GM23338 (cell line): ENCODE results near the gene UBA3. TPM values are rescaled to one million over a fixed set of nuclear protein-coding genes. Genes with fewer than 3 reads are reported as not detected.

Experiments used
- ATAC-seq: fragments of 200-7000 bp; cut with Tn5 transposase; 3 replicates; pipeline ENCODE4 v1.9.1; 2020
- DNase-seq: peaks from one replicate; pipeline ENCODE4 v3.0.0-alpha.2; 2015; ENCODE audit warnings: low spot score
- H2AFZ ChIP-seq: fragments of 200-600 bp; sonication (generic); 2 replicates; pipeline ENCODE4 v1.8.0; 2016; ENCODE audit warnings: antibody characterized with exemption, mild to moderate bottlenecking, moderate library complexity
- H3F3A ChIP-seq: fragments of 200-600 bp; sonication (generic); replicated peaks from 2 replicates; pipeline ENCODE4 v1.8.0; 2017; ENCODE audit warnings: antibody characterized with exemption, mixed run types, low read depth
- H3K27ac ChIP-seq: fragments of 200-600 bp; sonication (generic); 2 replicates; pipeline ENCODE4 v1.6.1; 2016; ENCODE audit warnings: low read depth
- H3K27me3 ChIP-seq: fragments of 200-600 bp; sonication (generic); 2 replicates; pipeline ENCODE4 v1.8.0; 2016; ENCODE audit warnings: mild to moderate bottlenecking, mixed run types, moderate library complexity; ENCODE audit not compliant: insufficient read depth
- H3K36me3 ChIP-seq: fragments of 200-600 bp; sonication (generic); 2 replicates; pipeline ENCODE4 v1.8.0; 2016; ENCODE audit warnings: mild to moderate bottlenecking; ENCODE audit not compliant: insufficient read depth
- H3K4me1 ChIP-seq: fragments of 200-600 bp; sonication (generic); 2 replicates; pipeline ENCODE4 v1.8.0; 2016; ENCODE audit warnings: mild to moderate bottlenecking, moderate library complexity; ENCODE audit not compliant: insufficient read depth
- H3K4me2 ChIP-seq: fragments of 200-600 bp; sonication (generic); 2 replicates; pipeline ENCODE4 v1.7.1; 2017; ENCODE audit warnings: mixed run types
- H3K4me3 ChIP-seq: fragments of 200-600 bp; sonication (generic); 2 replicates; pipeline ENCODE4 v1.6.1; 2016; ENCODE audit warnings: mixed run types
- H3K79me2 ChIP-seq: fragments of 200-600 bp; sonication (generic); replicated peaks from 2 replicates; pipeline ENCODE4 v1.8.0; 2017; ENCODE audit warnings: mild to moderate bottlenecking; ENCODE audit not compliant: insufficient read depth
- H3K9me2 ChIP-seq: fragments of 200-600 bp; sonication (generic); 2 replicates; pipeline ENCODE4 v1.8.0; 2017; ENCODE audit not compliant: insufficient read depth
- H4K20me1 ChIP-seq: fragments of 200-600 bp; sonication (generic); replicated peaks from 2 replicates; pipeline ENCODE4 v1.8.0; 2017; ENCODE audit warnings: mild to moderate bottlenecking; ENCODE audit not compliant: insufficient read depth
- H3K27ac Mint-ChIP-seq: 2 replicates; pipeline ENCODE4 v1.8.0; 2020; ENCODE audit warnings: inconsistent platforms, mild to moderate bottlenecking, moderate library complexity, mixed read lengths
- H3K27me3 Mint-ChIP-seq: 3 replicates; pipeline ENCODE4 v1.8.0; 2022; ENCODE audit warnings: low read depth, mild to moderate bottlenecking, moderate library complexity, mixed read lengths, inconsistent platforms; ENCODE audit not compliant: insufficient read depth, poor library complexity
- H3K36me3 Mint-ChIP-seq: 3 replicates; pipeline ENCODE4 v1.8.0; 2021; ENCODE audit warnings: low read depth, mild to moderate bottlenecking, inconsistent platforms, moderate library complexity, mixed read lengths
- H3K4me1 Mint-ChIP-seq: 3 replicates; pipeline ENCODE4 v1.8.0; 2020; ENCODE audit warnings: mild to moderate bottlenecking, inconsistent platforms, mixed read lengths
- H3K4me3 Mint-ChIP-seq: 3 replicates; pipeline ENCODE4 v1.8.0; 2021; ENCODE audit warnings: moderate library complexity, mild to moderate bottlenecking, inconsistent platforms, mixed read lengths
- H3K9me3 Mint-ChIP-seq: 3 replicates; pipeline ENCODE4 v1.8.0; 2020; ENCODE audit warnings: moderate library complexity, mild to moderate bottlenecking, inconsistent platforms, mixed read lengths
- CREB1 ChIP-seq: fragments of 250-450 bp; sonication (Bioruptor Pico); IDR thresholded peaks from 2 replicates; pipeline ENCODE4 v1.5.0; 2020; ENCODE audit warnings: low read depth, mild to moderate bottlenecking, moderate library complexity
- EZH2 ChIP-seq: fragments of 200-600 bp; sonication (generic); IDR thresholded peaks from one replicate; pipeline ENCODE4 v1.8.0; 2017; ENCODE audit warnings: antibody characterized with exemption, mild to moderate bottlenecking, low read depth; ENCODE audit not compliant: unreplicated experiment
- EZH2phosphoT487 ChIP-seq: fragments of 200-600 bp; sonication (generic); IDR thresholded peaks from one replicate; pipeline ENCODE4 v1.8.1; 2018; ENCODE audit warnings: antibody characterized with exemption; ENCODE audit not compliant: unreplicated experiment
- JUNB ChIP-seq: IDR thresholded peaks from one replicate; pipeline ENCODE4 v1.6.1; 2016; ENCODE audit warnings: antibody characterized with exemption; ENCODE audit not compliant: unreplicated experiment
- POLR2AphosphoS5 ChIP-seq: IDR thresholded peaks from 2 replicates; pipeline ENCODE4 v1.6.1; 2016; ENCODE audit warnings: antibody characterized with exemption, low read depth
- ZNF331 ChIP-seq: fragments of 250-450 bp; sonication (Bioruptor Pico); IDR thresholded peaks from 2 replicates; pipeline ENCODE4 v1.5.0; 2020; ENCODE audit warnings: low read depth, mild to moderate bottlenecking, moderate library complexity
- long read RNA-seq: library from polyadenylated mRNA; unstranded; transcript quantifications from one replicate; pipeline ENCODE4 v2.0.0, GENCODE V29; 2020; ENCODE audit not compliant: unreplicated experiment
- polyA plus RNA-seq: library from polyadenylated mRNA; unstranded; fragments of >200 nt; fragmentation: Nextera tagmentation; extraction: Ambion mirVana; gene quantifications from 2 replicates; pipeline ENCODE4 v1.2.1, GENCODE V29; 2016
- total RNA-seq: library from RNA; depleted of rRNA; stranded (reverse); fragments of >200 nt; shearing (Covaris generic); gene quantifications from 2 replicates; pipeline ENCODE4 v1.2.3, GENCODE V29; 2014; rRNA removed
- TF ChIP-seq, protein P1 (sequence below): IDR thresholded peaks from 2 replicates; pipeline ENCODE4 v1.6.1; 2016; ENCODE audit warnings: antibody characterized with exemption
- TF ChIP-seq, protein P2 (sequence below): IDR thresholded peaks from one replicate; pipeline ENCODE4 v1.6.1; 2018; ENCODE audit warnings: antibody characterized with exemption; ENCODE audit not compliant: unreplicated experiment
- TF ChIP-seq, protein P3 (sequence below), 2 experiments: fragments of 200-600 bp in 1 of 2; sonication (generic) in 1 of 2; conservative IDR thresholded peaks; 2 replicates each; pipeline versions ENCODE4 v1.5.1 to v1.6.1; 2016 to 2017; ENCODE audit warnings: antibody characterized with exemption in 2 of 2, low read depth in 2 of 2, mild to moderate bottlenecking in 2 of 2, moderate library complexity in 1 of 2

UBA3 gene
- total RNA-seq (82.5 and 85.3 TPM in 2 replicates), polyA plus RNA-seq (40.4 and 53.2 TPM in 2 replicates)
- long read RNA-seq, transcript UBA3-202 (18 exons, 2,154 nt), result major isoform, 36 of 48 reads
- long read RNA-seq, partial matches to known transcripts, result 3 of 48 reads
- long read RNA-seq, other reads (novel, unspliced or antisense), result 5 of 48 reads

DNA sequence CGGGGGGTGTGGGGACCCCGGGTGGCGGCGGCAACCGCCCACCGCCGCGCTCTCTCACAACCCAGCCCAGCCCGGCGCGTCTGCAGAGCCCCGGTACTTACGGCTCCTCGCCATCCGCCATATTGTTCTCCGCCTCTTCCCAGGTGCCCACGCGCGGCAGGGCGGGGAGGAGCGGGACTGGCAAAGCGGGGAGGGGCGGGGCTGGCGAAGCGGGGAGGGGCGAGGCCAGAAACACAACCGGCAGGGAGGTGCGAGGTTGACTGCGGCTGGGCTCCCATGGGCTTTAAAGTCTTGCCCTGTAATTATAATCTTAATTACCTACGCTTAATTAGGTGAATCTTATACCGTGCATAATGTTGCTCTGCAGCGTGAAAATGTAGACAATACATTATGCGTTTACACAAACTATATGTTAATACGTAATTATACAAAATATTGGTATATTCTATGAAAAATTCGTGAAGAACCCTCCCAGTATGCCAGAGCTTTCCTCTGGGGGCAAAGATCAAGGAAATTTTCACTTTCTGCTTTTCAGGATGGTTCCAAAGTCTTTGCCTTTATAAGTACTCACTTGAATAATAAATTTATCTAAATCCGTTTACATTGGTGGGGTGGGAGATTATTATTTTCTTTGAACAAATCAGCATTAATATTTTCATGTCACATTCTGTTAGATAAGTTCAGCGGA lies at the start of gene UBA3:
UBA3 (minus strand) TSS at position 133 of the 688 bp plus-strand sequence; CDS start at position 121, 12 bp downstream.
- peaks cover 5% of the 10 kb centered on the region; the same call in 1 of the 3 replicates for H3K36me3 Mint-ChIP-seq
- Histone ChIP-seq H2AFZ (no peak within 1 kb of the TSS), H3K79me2 (peaks cover 37% of the 10 kb centered on the region), H3K27ac (0 out of 2 replicates have a peak within 1 kb of the TSS, but pooled peaks have one; percentile 46), H3K27me3 (no peaks in the 10 kb centered on the region), H4K20me1 (no peaks in the 10 kb centered on the region), H3K36me3 (no peaks in the 10 kb centered on the region), H3K4me2 (peak within 1 kb of the TSS; percentile 92), H3F3A (no peaks in the 10 kb centered on the region), H3K4me1 (peaks cover 26% of the 10 kb centered on the region), H3K9me2 (no peaks in the 10 kb centered on the region), H3K4me3 (peak within 1 kb of the TSS; percentile 86)
- H3K4me3 Mint-ChIP-seq, result peak within 1 kb of the TSS; percentile 91
- TF ChIP-seq JUNB (no peak), EZH2phosphoT487 (no peak), ZNF331 (no peak), CREB1 (CRISPR knock-in tag) (no peak), EZH2 (no peak), POLR2AphosphoS5 (peak; percentile 82)
- TF ChIP-seq, protein P1, sequence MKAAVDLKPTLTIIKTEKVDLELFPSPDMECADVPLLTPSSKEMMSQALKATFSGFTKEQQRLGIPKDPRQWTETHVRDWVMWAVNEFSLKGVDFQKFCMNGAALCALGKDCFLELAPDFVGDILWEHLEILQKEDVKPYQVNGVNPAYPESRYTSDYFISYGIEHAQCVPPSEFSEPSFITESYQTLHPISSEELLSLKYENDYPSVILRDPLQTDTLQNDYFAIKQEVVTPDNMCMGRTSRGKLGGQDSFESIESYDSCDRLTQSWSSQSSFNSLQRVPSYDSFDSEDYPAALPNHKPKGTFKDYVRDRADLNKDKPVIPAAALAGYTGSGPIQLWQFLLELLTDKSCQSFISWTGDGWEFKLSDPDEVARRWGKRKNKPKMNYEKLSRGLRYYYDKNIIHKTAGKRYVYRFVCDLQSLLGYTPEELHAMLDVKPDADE, result no peak
- TF ChIP-seq, protein P2, sequence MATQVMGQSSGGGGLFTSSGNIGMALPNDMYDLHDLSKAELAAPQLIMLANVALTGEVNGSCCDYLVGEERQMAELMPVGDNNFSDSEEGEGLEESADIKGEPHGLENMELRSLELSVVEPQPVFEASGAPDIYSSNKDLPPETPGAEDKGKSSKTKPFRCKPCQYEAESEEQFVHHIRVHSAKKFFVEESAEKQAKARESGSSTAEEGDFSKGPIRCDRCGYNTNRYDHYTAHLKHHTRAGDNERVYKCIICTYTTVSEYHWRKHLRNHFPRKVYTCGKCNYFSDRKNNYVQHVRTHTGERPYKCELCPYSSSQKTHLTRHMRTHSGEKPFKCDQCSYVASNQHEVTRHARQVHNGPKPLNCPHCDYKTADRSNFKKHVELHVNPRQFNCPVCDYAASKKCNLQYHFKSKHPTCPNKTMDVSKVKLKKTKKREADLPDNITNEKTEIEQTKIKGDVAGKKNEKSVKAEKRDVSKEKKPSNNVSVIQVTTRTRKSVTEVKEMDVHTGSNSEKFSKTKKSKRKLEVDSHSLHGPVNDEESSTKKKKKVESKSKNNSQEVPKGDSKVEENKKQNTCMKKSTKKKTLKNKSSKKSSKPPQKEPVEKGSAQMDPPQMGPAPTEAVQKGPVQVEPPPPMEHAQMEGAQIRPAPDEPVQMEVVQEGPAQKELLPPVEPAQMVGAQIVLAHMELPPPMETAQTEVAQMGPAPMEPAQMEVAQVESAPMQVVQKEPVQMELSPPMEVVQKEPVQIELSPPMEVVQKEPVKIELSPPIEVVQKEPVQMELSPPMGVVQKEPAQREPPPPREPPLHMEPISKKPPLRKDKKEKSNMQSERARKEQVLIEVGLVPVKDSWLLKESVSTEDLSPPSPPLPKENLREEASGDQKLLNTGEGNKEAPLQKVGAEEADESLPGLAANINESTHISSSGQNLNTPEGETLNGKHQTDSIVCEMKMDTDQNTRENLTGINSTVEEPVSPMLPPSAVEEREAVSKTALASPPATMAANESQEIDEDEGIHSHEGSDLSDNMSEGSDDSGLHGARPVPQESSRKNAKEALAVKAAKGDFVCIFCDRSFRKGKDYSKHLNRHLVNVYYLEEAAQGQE, result peak; percentile 20
- TF ChIP-seq, protein P3, sequence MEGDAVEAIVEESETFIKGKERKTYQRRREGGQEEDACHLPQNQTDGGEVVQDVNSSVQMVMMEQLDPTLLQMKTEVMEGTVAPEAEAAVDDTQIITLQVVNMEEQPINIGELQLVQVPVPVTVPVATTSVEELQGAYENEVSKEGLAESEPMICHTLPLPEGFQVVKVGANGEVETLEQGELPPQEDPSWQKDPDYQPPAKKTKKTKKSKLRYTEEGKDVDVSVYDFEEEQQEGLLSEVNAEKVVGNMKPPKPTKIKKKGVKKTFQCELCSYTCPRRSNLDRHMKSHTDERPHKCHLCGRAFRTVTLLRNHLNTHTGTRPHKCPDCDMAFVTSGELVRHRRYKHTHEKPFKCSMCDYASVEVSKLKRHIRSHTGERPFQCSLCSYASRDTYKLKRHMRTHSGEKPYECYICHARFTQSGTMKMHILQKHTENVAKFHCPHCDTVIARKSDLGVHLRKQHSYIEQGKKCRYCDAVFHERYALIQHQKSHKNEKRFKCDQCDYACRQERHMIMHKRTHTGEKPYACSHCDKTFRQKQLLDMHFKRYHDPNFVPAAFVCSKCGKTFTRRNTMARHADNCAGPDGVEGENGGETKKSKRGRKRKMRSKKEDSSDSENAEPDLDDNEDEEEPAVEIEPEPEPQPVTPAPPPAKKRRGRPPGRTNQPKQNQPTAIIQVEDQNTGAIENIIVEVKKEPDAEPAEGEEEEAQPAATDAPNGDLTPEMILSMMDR (conservative IDR thresholded peaks at IDR 0.05; ENCODE audit: low read depth in 2 of 2), result no peak
- ATAC-seq (peak; percentile 84), DNase-seq (peak; percentile 93)
- no peaks in the 10 kb centered on the region for H3K9me3 Mint-ChIP-seq
- H3K4me1 Mint-ChIP-seq, result peaks cover 35% of the 10 kb centered on the region
- no peaks in the 10 kb centered on the region for H3K27me3 Mint-ChIP-seq
- no peak within 1 kb of the TSS; the same call in 1 of the 2 replicates for H3K27ac Mint-ChIP-seq
